AML-193 (cell line): ENCODE results near the gene SLC4A2.

Experiments
- DNase-seq, 2 experiments: peaks; one replicate each; lab custom pipeline; 2025; lab: John Stamatoyannopoulos, UW

SLC4A2 gene

DNA sequence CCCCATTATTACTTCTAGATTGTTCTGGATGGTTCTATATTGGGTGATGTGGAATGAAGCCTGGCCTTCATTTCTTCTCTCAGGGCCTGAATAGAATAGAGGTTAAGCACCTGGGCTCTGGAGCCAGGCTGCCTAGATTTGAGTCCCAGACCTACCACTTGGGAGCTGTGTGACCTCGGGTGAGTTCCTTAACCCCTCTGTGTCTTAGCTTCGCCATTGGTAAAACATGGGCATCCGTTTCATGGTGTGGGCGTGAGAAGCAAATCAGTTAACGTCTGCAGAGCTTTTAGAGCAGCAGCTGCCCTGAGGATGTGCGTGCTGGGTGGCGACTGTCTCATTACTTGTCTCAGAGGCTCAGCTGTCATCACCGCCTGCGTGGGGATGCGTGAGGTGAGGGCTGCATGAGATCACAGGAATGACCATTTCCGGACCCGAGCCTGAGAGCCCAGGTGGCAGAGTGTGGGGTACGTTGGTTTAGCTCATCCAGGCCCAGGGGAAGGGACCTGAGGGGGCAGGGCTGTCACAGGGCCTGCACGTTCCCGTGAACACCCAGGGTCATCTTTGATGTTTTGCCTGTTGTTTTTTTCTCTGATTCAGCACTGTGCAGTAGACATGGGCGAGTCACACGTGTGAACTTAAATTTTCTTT is 36.6 kb downstream of the SLC4A2 start:
- DNase-seq: no peak

DNA sequence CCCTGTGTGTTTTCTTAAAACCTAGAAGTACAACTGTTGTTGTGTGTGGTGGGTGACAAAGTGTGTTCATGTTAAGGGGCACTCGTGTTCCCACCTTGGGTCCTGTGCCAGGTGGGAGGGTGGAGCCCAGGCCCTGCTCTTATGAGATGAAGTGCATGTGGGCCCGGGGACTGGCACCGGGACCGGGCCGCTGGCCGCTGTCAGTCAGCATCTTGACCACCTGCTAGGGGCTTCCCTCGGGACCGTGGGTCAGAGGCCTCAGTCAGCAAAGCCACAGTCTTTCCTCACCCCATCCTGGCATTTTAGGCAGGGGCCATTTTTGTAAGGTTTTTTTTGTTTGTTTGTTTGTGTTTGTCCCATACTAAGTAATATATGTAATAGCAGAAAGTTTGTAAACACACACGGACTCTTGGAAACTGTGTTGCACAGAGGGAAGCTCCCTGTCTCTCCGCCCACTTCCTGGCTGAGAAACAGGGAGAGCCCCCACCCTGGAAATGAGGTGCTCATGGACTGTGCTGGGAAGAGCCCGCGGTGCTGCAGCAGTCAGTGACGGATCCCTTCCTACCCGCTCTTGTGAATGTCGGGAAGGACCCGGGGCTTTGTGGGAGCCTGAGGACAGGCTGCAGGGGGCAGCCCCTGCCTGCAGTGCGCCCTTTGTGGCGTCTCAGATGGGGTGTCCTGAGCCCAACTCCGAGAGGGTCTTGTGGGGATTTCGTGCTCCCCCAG is 40.3 kb downstream of the SLC4A2 start:
- no peak for DNase-seq

DNA sequence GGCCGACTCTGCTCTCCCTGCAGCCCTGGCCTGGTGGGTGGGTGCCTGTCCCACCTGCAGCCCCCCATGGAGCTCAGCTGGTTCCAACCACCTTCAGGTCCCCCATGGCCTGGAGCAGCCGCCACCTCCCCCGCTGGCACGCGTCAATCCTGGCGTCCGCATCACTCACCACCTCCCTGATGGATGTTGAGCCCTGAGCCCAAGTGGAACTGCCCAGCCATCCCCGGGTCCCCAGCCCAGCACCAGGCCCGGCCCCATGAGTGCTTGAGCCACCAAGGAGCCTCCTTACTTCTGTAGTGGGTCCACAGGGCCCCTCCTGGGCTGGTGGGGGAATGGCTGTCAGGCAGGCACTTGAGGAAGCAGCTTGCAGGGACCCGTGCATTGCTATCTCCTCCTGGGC is 41.5 kb downstream of the SLC4A2 start:
- DNase-seq: no peak

DNA sequence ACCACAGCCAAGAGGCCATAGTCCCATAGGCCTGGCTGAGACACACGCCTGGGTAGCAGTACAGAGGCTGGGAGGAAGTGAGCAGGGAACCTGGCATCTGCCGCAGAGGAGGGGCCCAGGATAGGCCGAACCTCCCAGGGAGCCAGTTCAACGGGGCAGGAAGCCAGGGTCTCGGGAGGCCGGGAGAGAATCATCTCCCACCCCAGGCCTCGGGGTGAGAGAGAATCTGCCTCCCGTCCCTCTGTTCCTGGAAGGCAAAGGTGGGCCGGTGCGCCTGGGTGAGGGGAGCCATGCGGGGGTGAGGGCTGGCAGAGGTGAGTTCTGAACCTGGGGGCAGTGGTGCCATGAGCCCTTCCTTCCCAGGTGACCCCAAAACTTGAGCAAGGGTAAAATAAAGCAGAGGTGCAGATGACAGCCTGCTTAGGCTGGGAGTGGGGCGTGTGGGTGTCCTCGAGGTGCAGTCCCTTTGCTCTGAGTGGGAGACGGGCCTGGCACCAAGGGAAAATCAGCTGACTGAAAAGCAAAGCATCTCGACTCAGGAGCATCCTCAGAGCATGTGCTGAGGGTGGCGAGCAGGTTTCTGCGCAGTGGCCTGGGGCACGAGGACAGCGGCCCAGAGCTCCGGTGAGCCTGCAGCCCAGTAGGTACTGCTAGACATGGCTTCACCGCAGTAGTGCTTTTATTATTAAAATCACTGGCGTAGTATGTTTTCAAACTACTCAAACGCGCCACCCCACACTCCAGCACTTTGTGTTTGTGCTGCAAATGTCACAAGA is 42.4 kb downstream of the SLC4A2 start:
- no peak for DNase-seq

DNA sequence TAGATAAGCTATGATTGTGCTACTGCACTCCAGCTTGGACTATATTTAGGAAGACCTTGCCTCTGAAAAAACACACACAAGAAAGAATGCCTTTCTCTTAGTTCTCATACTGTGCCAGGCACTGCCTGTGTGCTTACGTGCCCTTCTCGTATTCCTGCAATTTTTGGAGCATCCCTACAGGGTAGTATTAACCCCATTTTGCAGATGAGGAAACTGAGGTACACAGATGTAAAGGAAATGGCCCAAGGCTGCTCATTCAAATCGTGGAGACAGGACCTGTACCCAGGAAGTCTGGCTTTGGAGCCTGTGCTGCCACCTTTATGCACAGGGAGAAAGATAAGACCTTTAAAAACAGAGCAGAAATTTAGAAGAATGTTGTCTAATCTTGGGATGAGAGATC is 43.6 kb downstream of the SLC4A2 start:
- DNase-seq: no peak

DNA sequence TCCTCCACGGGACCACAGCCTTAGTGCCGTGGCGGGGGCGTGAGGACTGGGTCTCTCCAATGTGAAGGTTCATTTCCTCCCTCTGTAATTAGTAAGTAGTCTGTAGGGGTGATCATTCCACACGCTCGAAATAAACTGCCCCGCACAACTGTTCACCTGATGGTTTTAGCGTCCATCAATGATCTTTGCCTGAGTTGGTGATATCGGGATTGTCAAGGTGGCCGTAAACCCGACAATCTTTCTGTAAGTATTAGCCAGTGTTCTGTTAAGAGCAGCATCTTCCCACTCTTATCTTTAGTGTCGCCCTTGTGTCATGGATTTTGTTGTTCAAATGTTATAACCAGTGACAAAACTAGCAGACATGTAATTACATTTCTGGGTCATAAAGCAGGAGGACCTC is 44.6 kb downstream of the SLC4A2 start:
- no peak for DNase-seq

DNA sequence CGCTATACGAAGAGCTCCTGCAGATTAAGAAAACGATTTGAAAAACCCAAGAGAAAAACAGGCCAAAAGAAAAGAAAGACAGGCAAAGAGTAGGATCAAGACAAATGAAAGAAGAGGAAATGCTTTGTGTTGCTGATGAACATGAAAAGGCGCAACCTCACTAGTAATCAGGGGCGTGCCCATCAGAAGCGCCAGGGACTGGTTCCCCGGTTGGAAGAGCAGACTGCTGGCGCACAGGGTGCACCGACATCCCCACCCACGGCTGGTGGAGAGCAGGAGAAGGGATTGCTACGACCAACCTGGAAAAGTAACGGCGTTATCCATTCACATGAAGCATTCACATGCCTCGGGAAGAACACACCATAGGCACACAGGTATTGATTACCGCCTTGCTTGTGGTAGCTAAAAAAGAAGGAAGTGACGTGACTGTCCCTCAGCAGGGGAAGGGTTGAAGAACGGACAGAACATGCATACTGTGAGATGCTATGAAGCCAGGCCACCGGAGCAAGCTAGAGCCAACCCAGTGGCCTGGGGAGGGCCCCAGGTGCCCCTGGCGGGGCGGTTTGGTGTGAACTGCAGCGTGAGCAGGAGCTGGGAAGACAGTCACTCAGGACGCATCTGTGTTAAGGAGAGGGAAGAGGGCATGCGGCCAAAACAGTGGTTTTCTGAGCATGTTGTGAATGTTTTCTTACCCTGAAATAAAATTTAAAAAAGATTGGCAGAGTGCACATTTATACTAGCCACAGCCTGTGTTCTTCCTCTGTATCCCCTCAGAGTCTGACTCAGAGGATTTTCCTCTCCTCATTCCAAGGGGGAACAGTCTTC is 45.2 kb downstream of the SLC4A2 start:
- DNase-seq: no peak

DNA sequence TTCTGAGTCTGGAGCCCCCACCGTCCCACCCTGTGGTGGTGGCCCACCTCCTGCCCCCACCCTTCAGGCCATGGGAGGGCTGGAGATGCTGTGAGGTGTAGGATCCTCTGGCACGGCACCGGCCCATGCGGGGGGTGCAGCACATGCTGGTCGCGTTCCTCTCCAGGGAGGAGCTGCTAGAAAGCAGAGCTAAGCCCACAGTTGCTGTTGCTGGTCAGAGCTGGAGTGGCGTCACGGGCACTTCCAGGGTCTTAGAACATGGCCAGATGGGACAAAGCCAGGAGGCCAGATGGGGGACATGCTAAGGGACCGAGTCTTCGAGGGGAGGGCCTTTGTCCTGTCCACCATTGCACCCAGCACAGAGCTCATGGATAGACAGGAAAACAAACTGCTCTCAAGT is 48.5 kb downstream of the SLC4A2 start:
- no peak for DNase-seq

DNA sequence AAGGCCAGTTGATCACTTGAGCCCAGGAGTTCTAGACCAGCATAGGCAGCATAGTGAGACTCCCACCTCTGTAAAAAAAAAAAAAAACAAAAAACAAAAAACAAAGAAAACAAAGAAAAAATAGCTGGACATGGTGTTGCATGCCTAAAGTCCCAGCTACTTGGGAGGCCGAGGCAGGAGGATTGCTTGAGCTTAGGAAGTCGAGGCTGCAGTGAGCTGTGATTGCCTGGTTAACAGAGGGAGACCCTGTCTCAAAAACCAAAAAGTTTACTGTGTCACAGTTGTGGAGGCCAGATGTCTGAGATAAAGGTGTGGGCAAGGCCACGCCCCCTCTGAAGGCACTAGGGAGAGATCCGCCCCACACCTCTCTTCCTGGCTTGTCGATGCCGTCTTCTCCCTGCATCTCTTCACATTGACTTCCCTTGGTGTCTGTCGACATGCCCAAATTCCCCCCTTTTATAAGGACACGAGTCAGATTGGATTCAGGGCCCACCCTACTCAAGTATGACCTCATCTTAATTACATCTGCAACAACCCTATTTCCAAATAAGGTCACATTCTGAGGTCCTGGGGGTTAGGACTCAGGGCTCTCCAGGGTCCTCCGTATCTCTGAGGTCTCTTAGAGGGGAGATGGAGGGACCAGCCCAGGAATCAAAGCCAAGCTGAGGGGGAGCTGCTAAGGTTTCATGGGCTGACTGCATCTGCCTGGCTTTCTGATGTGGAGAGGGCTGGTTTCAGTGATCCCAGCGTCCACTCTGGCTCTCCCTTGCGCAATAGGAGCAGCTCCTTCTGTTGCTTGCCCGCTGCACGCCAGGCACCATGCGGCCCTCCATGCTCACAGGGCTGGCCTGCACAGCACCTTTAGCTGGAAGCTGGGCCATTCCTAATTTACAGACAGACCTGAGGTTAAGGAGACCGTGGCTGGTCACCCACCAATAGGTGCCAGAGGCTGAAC is 50.0 kb downstream of the SLC4A2 start:
- no peak for DNase-seq

DNA sequence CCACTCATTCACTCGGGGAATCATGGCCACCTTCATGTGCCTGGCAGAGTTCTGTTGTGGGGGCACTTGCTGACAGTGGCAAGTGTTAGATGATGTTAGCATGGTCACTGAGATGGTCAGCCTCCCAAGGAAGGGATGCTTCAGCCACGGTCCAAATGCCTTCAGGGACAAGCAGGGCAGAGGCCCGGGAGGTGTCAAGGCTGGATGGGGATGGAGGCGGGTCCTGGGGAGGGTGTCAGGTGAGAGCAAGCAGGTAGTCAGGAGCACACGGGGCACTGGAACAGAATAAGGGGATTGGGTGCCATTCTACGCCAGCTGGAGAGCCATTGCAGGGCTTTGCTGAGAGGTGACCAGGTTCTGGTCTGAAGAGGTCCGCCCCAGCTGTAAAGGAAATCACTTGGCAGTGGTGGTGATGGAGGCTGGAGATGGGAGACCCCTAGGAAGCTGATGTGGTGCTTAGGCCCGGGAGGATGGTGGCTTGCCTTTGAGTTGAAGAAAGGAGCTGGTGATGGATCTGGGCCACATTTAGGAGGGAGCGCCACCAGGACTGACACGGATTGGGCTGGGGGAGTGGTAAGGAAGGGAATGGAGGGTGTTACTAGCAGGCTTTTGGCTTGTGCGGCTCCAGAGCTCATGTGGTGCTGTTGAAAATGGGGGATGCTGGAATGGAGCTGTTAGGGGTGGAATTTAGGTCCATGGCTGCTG is 51.0 kb downstream of the SLC4A2 start:
- DNase-seq: no peak

DNA sequence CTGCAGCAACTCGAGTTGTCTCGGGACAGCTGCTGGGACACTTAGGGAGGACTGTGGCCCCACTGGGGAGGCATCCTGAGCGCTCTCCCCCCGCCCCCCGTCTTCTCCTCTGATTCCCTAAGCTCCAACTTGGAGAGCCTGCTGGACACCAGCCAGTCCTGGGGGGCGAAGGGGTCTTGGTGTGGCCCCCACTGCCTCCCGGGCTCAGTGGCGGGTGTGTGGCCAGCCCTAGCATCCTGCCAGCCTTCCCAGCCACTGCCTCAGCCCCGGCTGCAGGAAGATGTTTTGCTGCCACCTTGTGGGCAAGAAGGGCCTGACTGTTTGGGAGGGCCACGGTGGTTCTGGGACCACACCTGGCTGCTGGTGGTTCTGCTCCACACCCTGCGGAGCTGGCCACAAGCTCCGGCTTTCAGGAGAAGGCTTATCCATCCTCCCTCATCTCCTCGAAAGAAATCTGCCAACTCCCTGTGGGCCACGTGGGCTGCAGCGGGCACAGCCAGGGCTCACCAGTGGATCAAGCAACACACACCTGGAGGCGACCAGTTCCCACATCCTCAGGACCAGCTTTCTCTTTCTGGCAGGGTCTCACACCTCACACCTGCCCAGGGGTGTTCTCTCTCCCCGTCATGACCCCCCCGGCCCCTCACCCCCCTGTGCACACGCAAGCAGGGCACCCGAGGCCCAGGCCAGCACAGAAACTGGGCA is 51.7 kb downstream of the SLC4A2 start:
- peak; percentile 50 to 59 for DNase-seq

DNA sequence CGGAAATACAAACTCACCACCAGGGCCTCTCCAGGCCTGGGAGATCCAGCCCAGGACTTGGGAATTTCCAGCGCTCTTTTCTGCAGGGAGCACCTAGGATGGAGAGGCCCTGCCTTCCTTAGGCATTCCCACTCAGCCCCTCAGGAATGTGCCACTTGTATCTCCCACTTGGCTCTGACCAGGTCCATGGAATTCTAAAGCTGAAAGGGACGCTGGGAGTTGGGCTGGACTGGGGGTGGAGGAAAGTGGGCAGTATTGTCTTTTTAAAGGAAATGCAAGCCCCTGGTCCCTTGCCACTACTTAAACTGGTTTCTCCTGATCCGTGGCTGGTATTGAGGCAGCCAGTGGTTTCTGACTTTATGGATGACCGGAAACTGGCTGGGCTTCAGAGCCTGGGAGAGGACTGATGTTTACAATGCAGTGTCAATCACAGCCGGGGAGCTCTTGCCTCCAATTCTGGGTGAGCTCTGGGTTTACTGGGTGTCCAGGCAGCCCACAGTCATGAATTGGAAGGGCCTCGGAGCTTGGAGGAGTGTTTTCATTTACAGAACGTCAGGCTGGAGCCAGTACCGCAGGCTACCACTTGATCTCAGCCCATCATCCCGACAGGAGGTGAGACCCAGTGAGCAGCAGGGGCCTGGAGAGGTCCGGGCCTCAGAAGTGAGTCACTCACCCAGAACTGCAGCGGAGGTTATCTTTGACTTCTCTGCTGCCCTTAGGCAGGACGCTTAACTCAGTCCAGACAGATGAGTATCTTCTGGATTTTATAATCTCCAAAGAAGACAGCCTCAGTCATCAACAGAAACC is 54.2 kb downstream of the SLC4A2 start:
- DNase-seq: no peak

DNA sequence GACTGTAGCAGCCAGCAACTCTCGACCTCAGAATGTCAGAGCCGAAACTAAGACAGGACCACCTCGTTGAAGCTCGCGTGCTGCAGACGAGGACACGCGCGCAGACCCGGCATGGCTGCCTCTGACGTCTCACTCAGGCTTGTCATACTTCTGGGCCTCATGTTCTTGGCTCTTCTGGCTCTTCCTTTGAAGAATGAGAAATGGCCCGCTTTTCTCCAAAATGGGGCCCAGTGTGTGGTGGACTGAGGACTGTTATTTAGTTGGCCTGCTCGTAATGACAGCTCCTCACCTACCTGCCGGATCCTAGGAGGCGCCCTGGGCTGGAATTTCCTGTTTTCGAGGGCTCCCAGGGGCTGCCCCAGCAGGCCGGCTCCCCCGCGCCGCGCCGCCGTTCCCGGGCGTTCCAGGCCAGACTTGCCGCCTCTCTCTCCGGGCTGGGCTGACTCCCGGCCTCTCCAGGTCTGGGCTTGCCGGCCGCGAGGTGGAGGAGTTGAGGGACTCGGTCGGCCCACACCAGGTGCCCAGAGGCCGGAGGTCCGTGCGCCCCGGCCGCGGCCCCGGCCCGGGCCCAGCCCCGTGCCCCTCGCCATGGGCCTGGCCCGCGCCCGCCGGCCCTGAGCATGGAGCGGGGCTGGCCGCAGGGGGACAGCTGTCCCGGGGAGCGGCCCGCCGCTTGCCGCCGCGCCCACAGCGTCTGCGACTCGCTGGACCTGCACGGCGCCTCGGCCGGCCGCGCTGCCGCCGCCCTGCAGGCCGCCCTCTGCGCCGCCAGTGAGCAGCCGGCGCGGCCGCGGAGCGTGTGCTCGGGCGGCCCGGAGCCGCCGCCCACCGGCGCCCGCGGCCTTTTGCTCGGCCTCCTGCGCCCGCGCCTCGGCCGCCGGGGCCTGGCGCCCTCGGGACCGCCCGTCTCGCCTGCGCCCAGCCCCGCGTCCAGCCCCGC is 55.0 kb downstream of the SLC4A2 start:
- no peak for DNase-seq

DNA sequence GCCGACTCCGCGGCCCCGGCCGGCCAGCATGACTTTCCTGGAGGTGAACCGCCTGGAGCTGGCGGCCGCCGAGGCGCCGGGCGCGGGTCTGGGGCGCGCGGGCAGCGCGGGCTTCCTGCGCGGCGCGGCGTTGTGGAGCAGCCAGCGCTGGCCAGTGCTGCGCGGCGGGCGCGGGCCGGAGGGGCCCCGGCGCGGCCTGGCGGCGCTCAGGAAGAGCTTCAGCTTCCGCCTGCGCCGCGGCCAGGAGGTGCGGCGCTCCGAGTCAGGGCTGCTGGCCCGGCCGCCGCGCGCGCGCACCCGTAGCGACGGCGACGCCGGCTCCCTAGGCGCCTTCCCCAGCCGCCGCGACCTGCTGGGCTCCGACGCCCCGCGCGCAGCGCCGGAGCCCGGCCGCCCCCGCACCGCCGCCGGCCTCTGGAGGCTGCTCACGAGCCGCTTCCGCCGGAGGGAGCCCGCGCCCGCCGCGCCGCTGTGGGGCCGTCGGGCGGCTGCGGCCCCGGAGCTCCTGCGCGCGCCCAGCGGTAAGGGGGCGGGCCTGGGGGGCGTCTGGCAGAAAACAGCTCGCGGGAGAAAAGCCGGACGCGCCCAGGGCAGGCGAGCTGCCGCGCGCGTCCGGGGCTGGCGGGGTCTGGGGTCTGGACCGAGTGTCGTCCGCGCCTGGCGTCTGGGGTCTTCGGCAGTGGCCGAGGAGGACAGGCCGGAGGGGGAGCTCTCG is 55.9 kb downstream of the SLC4A2 start:
- no peak for DNase-seq

DNA sequence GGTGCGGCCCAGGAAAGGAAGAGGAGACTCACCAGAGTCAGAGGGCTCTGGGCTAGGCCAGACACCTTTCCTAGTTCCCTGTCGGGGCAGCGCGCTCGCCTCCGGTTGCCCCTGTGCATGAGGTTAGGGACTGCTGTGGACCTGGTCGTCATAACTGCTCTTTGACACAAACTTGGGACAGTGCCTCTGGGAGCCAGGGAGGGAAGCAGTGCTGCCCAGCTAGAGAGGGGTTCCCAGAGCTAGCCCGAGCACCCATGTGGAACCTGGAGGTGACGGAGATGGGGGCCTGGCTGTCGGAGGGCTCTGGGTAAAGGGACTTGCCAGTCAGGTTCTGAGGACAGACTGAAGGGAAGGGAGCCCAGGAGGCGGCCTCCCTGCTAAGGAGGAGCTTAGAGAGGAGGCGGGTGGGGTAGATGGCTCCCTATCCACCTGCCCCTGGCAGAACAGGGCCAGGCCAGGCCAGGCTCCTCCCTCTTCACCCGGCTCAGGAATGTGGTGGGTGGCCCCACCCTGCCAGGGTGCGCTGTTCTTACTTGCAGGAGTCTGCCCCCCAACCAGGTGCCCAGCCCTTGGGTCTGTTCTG is 56.5 kb downstream of the SLC4A2 start:
- no peak for DNase-seq

DNA sequence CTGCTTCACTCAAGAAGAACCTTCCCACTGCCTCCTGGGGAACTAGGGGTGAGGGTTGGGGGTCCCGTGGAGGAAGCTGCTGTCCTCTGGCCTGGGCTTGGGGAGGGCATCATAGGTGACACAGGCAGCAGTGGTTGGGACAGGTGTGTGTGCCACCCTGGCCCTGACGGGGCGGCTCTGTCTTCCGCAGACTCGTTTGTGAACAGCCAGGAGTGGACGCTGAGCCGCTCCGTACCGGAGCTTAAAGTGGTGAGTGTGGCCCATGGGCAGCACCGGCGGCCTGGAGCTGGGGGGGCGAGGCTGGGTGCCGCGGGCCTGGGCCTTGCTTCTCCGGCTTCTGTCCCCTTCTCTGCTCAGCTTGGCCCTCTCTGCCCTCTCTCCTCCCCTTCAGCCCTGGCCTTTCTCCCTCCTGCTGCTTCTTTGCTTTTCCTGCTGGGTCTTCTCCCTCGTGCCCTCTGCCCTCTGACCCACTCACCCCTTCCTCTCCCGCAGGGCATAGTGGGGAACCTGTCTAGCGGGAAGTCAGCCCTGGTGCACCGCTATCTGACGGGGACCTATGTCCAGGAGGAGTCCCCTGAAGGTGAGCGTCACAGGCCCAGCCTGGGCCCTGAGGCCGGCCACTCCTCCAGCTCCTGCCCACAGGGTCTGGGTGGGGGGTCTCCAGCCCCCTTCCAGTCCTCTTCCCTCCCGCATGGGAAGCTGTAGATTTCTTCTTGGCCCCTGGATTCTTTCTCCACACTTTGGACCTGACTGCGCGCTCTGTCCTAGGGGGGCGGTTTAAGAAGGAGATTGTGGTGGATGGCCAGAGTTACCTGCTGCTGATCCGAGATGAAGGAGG is 57.4 kb downstream of the SLC4A2 start:
- no peak for DNase-seq
